Endothelial cell of umbilical vein (primary cell): ENCODE measurements around the gene CHPF2. TPM values are rescaled to one million over a fixed set of nuclear protein-coding genes. Genes with fewer than 3 reads are reported as not detected.

ENCODE experiments used
- BruUV-seq: library from RNA; stranded (reverse); fragments of 400-500 nt; replicated peaks from 2 replicates; lab custom pipeline; 2021; lab: Mats Ljungman, UMichigan
- CTCF ChIA-PET: fragments of 300-600, 350-600 bp; sonication (Branson Sonifier 250); formaldehyde crosslinking; loops from one replicate; lab custom pipeline; 2021; ENCODE audit warnings: antibody characterized with exemption, inconsistent platforms; lab: Charles Lee
- POLR2A ChIA-PET: fragments of 300-600, 350-600 bp; sonication (Branson Sonifier 250); formaldehyde crosslinking; loops from one replicate; lab custom pipeline; 2021; ENCODE audit warnings: antibody characterized with exemption, inconsistent platforms; lab: Charles Lee
- DNase-seq: peaks from one replicate; pipeline ENCODE4 v3.0.0-alpha.2; 2011; ENCODE audit warnings: low read depth, low spot score
- FAIRE-seq: peaks from 2 replicates; lab custom pipeline; 2011; peaks lifted over from hg19 to GRCh38; lab: Jason Lieb, UNC
- H2AFZ ChIP-seq: 2 replicates; pipeline ENCODE4 v1.6.0; 2012; ENCODE audit warnings: low read depth, low read length, control low read depth, inconsistent platforms
- H3K27ac ChIP-seq: 2 replicates; pipeline ENCODE4 v1.5.1; 2011; ENCODE audit warnings: low read depth, mild to moderate bottlenecking, control low read depth, low read length, moderate library complexity; ENCODE audit not compliant: insufficient read depth
- H3K27me3 ChIP-seq, 2 experiments: 2 replicates each; pipeline versions ENCODE4 v1.6.0 to v1.6.1; 2011; ENCODE audit warnings: low read length in 2 of 2, mixed read lengths in 1 of 2; ENCODE audit not compliant: control insufficient read depth in 2 of 2, insufficient read depth in 2 of 2
- H3K36me3 ChIP-seq, 2 experiments: 2 replicates in 1 of 2; 3 replicates in 1 of 2; pipeline ENCODE4 v1.5.1; 2011; ENCODE audit warnings: low read length in 2 of 2, mild to moderate bottlenecking in 1 of 2, moderate library complexity in 1 of 2; ENCODE audit not compliant: control insufficient read depth in 2 of 2, insufficient read depth in 2 of 2; ENCODE audit errors: extremely low read depth in 1 of 2
- H3K4me1 ChIP-seq: 3 replicates; pipeline ENCODE4 v1.5.1; 2011; ENCODE audit warnings: mild to moderate bottlenecking, low read length; ENCODE audit not compliant: control insufficient read depth, insufficient read depth; ENCODE audit errors: extremely low read depth
- H3K4me2 ChIP-seq: 2 replicates; pipeline ENCODE4 v1.6.1; 2011; ENCODE audit warnings: low read length, control low read depth, mixed read lengths; ENCODE audit not compliant: insufficient read depth
- H3K4me3 ChIP-seq, 3 experiments: fragments of 200-600 bp in 1 of 3; sonication (generic), shearing (Covaris generic) in 1 of 3; replicated peaks in 1 of 3; 2 replicates each; pipeline ENCODE4 v1.5.1; 2011 to 2016; ENCODE audit warnings: control low read depth in 3 of 3, low read length in 3 of 3, mild to moderate bottlenecking in 2 of 3, inconsistent platforms in 1 of 3, low read depth in 1 of 3, moderate library complexity in 1 of 3; ENCODE audit not compliant: insufficient read depth in 1 of 3
- H3K79me2 ChIP-seq: 2 replicates; pipeline ENCODE4 v1.6.0; 2012; ENCODE audit warnings: low read length, inconsistent platforms; ENCODE audit not compliant: control insufficient read depth, insufficient read depth
- H3K9ac ChIP-seq: replicated peaks from 2 replicates; pipeline ENCODE3; 2011; ENCODE audit warnings: low read length, control low read depth; ENCODE audit not compliant: insufficient read depth; ENCODE audit errors: extremely low read depth
- H3K9me1 ChIP-seq: replicated peaks from 3 replicates; pipeline ENCODE4 v1.6.0; 2011; ENCODE audit warnings: mild to moderate bottlenecking, low read length; ENCODE audit not compliant: control insufficient read depth, insufficient read depth; ENCODE audit errors: extremely low read depth
- H3K9me3 ChIP-seq: replicated peaks from 2 replicates; pipeline ENCODE4 v1.5.1; 2012; ENCODE audit warnings: low read length, inconsistent platforms; ENCODE audit not compliant: control insufficient read depth, insufficient read depth
- H4K20me1 ChIP-seq: replicated peaks from 2 replicates; pipeline ENCODE3; 2011; ENCODE audit warnings: mild to moderate bottlenecking, low read length; ENCODE audit not compliant: control insufficient read depth, insufficient read depth; ENCODE audit errors: extremely low read depth
- EZH2 ChIP-seq: IDR thresholded peaks from 2 replicates; pipeline ENCODE4 v1.6.1; 2012; ENCODE audit warnings: borderline replicate concordance, low read depth, mild to moderate bottlenecking, moderate library complexity, low read length, inconsistent platforms; ENCODE audit not compliant: severe bottlenecking
- FOS ChIP-seq: IDR thresholded peaks from 2 replicates; pipeline ENCODE4 v1.6.1; 2011; ENCODE audit warnings: mild to moderate bottlenecking, low read length, moderate library complexity, borderline replicate concordance; ENCODE audit not compliant: insufficient read depth
- GATA2 ChIP-seq: IDR thresholded peaks from 2 replicates; pipeline ENCODE4 v1.7.0; 2011; ENCODE audit warnings: low read depth, mild to moderate bottlenecking, moderate library complexity, mixed read lengths, low read length; ENCODE audit not compliant: insufficient read length, insufficient read depth
- JUN ChIP-seq: IDR thresholded peaks from 2 replicates; pipeline ENCODE4 v1.6.1; 2011; ENCODE audit warnings: borderline replicate concordance, low read depth; ENCODE audit not compliant: insufficient read length, insufficient read depth
- MAX ChIP-seq: IDR thresholded peaks from 2 replicates; pipeline ENCODE4 v1.6.1; 2011; ENCODE audit not compliant: insufficient read depth, insufficient read length
- MYC ChIP-seq: IDR thresholded peaks from one replicate; pipeline ENCODE4 v1.6.1; 2011; ENCODE audit warnings: mild to moderate bottlenecking, low read depth, low read length
- POLR2A ChIP-seq: IDR thresholded peaks from 2 replicates; pipeline ENCODE4 v1.6.1; 2012; ENCODE audit warnings: low read depth, mild to moderate bottlenecking, control low read depth, low read length
- POLR2AphosphoS5 ChIP-seq: IDR thresholded peaks from 2 replicates; pipeline ENCODE4 v1.6.1; 2012; ENCODE audit warnings: low read depth, mild to moderate bottlenecking, control low read depth, low read length, moderate library complexity; ENCODE audit not compliant: insufficient read depth
- dilution Hi-C: fragments of 300-500 bp; cut with MboI; formaldehyde crosslinking; loops from one replicate; pipeline ENCODE4 v1.15.0; 2019; ENCODE audit warnings: low sequenced_read_pairs; ENCODE audit not compliant: extremely low pct_ligation_motif_present
- intact Hi-C: fragments of 100-400 bp; cut with micrococcal nuclease; formaldehyde crosslinking; loops from one replicate; pipeline ENCODE4 v1.10.0; 2022
- polyA plus RNA-seq, 4 experiments: library from polyadenylated mRNA; depleted of rRNA in 3 of 4; stranded (reverse) in 3 of 4; unstranded in 1 of 4; fragments of >200 nt; gene quantifications; 2 replicates each; pipeline versions ENCODE4 v1.2.1 to v1.2.3, GENCODE V29; 2011 to 2012; ENCODE audit warnings: missing spikeins in 1 of 4
- total RNA-seq: library from RNA; stranded (reverse); gene quantifications from 2 replicates; pipeline ENCODE4 v1.2.3, GENCODE V29; 2021
- TF ChIP-seq, protein P1 (sequence below), 2 donors: IDR thresholded peaks; 1 replicate in 1 of 2; 2 replicates in 1 of 2; pipeline ENCODE4 v1.5.1; 2011; ENCODE audit warnings: low read length in 2 of 2, mild to moderate bottlenecking in 2 of 2, moderate library complexity in 2 of 2, control low read depth in 1 of 2, inconsistent platforms in 1 of 2, low read depth in 1 of 2; ENCODE audit not compliant: insufficient read depth in 1 of 2; ENCODE audit errors: extremely low read depth in 1 of 2

Gene CHPF2
- total and polyA plus RNA-seq, 2 donors (not counting 3 experiments of a cell fraction or from before 2014, with no cell fraction given), result 72.8 to 75.0 TPM

DNA sequence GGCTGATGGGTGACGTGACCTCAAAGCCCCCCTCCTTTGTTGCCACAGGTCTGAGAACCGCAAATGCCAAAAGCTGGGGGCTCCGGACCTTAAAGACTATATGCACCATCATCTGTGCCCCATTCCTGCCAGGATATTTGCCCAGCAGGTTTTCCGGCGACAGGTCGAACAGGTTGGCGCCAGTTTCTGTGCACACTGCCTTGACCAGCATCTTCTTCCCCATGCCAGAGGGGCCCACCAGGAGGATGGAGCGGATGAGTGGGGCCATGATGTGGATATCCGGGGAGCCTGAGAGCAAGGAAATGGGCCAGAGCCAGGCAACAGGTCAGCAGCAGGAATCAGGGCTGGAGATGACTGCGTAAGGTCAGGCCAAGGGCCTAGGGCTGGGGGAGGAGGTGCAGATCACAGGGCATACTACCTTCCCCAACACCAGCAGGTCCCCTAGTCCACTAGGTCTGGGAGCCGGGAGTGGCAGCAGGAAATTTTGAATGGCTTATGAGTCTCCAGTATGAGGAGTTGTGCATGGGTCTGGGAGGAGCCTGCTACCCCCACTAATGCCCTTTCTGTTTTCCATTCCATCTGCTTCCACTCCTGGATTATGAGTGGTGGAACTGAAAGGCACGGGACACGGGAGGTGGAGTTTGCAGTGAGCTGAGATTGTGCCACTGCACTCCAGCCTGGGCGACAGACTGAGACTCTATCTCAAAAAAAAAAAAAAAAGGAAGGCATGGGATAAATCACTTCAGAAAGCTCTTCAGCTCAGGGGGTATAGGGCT lies 38.9 kb upstream of the CHPF2 start:
- DNase-seq (no peak), FAIRE-seq (no peak)
- TF ChIP-seq, protein P1, sequence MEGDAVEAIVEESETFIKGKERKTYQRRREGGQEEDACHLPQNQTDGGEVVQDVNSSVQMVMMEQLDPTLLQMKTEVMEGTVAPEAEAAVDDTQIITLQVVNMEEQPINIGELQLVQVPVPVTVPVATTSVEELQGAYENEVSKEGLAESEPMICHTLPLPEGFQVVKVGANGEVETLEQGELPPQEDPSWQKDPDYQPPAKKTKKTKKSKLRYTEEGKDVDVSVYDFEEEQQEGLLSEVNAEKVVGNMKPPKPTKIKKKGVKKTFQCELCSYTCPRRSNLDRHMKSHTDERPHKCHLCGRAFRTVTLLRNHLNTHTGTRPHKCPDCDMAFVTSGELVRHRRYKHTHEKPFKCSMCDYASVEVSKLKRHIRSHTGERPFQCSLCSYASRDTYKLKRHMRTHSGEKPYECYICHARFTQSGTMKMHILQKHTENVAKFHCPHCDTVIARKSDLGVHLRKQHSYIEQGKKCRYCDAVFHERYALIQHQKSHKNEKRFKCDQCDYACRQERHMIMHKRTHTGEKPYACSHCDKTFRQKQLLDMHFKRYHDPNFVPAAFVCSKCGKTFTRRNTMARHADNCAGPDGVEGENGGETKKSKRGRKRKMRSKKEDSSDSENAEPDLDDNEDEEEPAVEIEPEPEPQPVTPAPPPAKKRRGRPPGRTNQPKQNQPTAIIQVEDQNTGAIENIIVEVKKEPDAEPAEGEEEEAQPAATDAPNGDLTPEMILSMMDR (IDR thresholded peaks at IDR 0.05; ENCODE audit: extremely low read depth in 1 of 2, insufficient read depth in 1 of 2, low read depth in 1 of 2, low read length in 2 of 2), result no peak
- no peak for TF ChIP-seq GATA2
- no peak for TF ChIP-seq MAX
- TF ChIP-seq MYC, result no peak
- TF ChIP-seq FOS, result no peak
- no peak for TF ChIP-seq POLR2A
- no peak for TF ChIP-seq EZH2
- TF ChIP-seq JUN, result no peak
- TF ChIP-seq POLR2AphosphoS5, result no peak
- H3K27ac ChIP-seq, result no peak overlapping the region
- H3K36me3 ChIP-seq, result no peaks in the 10 kb centered on the region
- ChIA-PET CTCF (interaction anchor here (0.6 kb wide), 1 partner anchor 31 kb away, joined by 3 read pairs; no protein-coding TSS in a partner anchor), POLR2A (no interaction called here)
- H3K9me3 ChIP-seq, result no peaks in the 10 kb centered on the region
- H3K4me3 ChIP-seq, result no peak overlapping the region
- H3K27me3 ChIP-seq, result peaks cover 15 to 17% of the 10 kb centered on the region in 2 experiments
- intact Hi-C loops, result no loop called here
- H2AFZ ChIP-seq, result no peak overlapping the region
- dilution Hi-C loops, result no loop called here
- no TSS peak for BruUV-seq
- no peaks in the 10 kb centered on the region for H3K9me1 ChIP-seq
- H3K79me2 ChIP-seq, result no peaks in the 10 kb centered on the region
- no peak overlapping the region for H3K9ac ChIP-seq
- H3K4me1 ChIP-seq, result no peaks in the 10 kb centered on the region
- no peak overlapping the region for H3K4me2 ChIP-seq
- H4K20me1 ChIP-seq, result no peaks in the 10 kb centered on the region
